Trophoblast cell (in vitro differentiated cells and primary cell): ENCODE measurements around the gene MRTFB.

Experiments
- DNase-seq, 2 donors: peaks; one replicate each; pipeline ENCODE4 v3.0.0-alpha.2; 2016
- H2AFZ ChIP-seq: 2 replicates; pipeline ENCODE4 v1.6.1; 2013; ENCODE audit warnings: low read length, moderate library complexity, mild to moderate bottlenecking; ENCODE audit not compliant: insufficient read depth, poor library complexity
- H2AK5ac ChIP-seq: 2 replicates; pipeline ENCODE4 v1.6.1; 2013; ENCODE audit warnings: mild to moderate bottlenecking, low read length
- H2BK120ac ChIP-seq: 2 replicates; pipeline ENCODE4 v1.6.1; 2013; ENCODE audit warnings: low read length, mild to moderate bottlenecking, moderate library complexity; ENCODE audit not compliant: insufficient read depth, poor library complexity
- H2BK12ac ChIP-seq: 2 replicates; pipeline ENCODE4 v1.6.1; 2013; ENCODE audit warnings: mild to moderate bottlenecking, low read length, moderate library complexity
- H2BK5ac ChIP-seq: 2 replicates; pipeline ENCODE4 v1.6.1; 2013; ENCODE audit warnings: low read length, low read depth, moderate library complexity, mild to moderate bottlenecking; ENCODE audit not compliant: poor library complexity
- H3K14ac ChIP-seq: 2 replicates; pipeline ENCODE4 v1.6.1; 2013; ENCODE audit warnings: mild to moderate bottlenecking, low read length
- H3K18ac ChIP-seq: 2 replicates; pipeline ENCODE4 v1.6.1; 2013; ENCODE audit warnings: mild to moderate bottlenecking, low read length
- H3K23ac ChIP-seq: 2 replicates; pipeline ENCODE4 v1.6.1; 2013; ENCODE audit warnings: low read length
- H3K27ac ChIP-seq: 2 replicates; pipeline ENCODE4 v1.5.1; 2013; ENCODE audit warnings: low read depth, mild to moderate bottlenecking, inconsistent platforms, low read length, moderate library complexity
- H3K27me3 ChIP-seq: 2 replicates; pipeline ENCODE4 v1.6.1; 2013; ENCODE audit warnings: inconsistent platforms, mild to moderate bottlenecking, low read length, moderate library complexity; ENCODE audit not compliant: insufficient read depth
- H3K36me3 ChIP-seq, 2 experiments: 1 replicate in 1 of 2; 2 replicates in 1 of 2; pipeline ENCODE4 v1.6.1; 2013; ENCODE audit warnings: low read length in 2 of 2, mild to moderate bottlenecking in 2 of 2, moderate library complexity in 1 of 2; ENCODE audit not compliant: insufficient read depth in 2 of 2, control insufficient read depth in 1 of 2
- H3K4ac ChIP-seq: 2 replicates; pipeline ENCODE4 v1.6.1; 2013; ENCODE audit warnings: low read depth, mild to moderate bottlenecking, low read length, moderate library complexity
- H3K4me1 ChIP-seq, 2 experiments: 1 replicate in 1 of 2; 2 replicates in 1 of 2; pipeline ENCODE4 v1.6.1; 2013; ENCODE audit warnings: low read length in 2 of 2, mild to moderate bottlenecking in 2 of 2, moderate library complexity in 1 of 2; ENCODE audit not compliant: insufficient read depth in 2 of 2, control insufficient read depth in 1 of 2
- H3K4me2 ChIP-seq: 2 replicates; pipeline ENCODE4 v1.6.1; 2013; ENCODE audit warnings: inconsistent platforms, mild to moderate bottlenecking, low read length, moderate library complexity
- H3K4me3 ChIP-seq: 2 replicates; pipeline ENCODE4 v1.5.1; 2013; ENCODE audit warnings: mild to moderate bottlenecking, low read depth, low read length, inconsistent platforms
- H3K79me1 ChIP-seq: one replicate; pipeline ENCODE4 v1.6.1; 2013; ENCODE audit warnings: low read length
- H3K79me2 ChIP-seq: 2 replicates; pipeline ENCODE4 v1.6.1; 2013; ENCODE audit warnings: low read length, mild to moderate bottlenecking; ENCODE audit not compliant: control insufficient read depth, insufficient read depth, poor library complexity
- H3K9ac ChIP-seq: 2 replicates; pipeline ENCODE4 v1.6.1; 2013; ENCODE audit warnings: mild to moderate bottlenecking, low read length
- H3K9me3 ChIP-seq: 2 replicates; pipeline ENCODE4 v1.6.1; 2013; ENCODE audit warnings: low read depth, mild to moderate bottlenecking, control low read depth, inconsistent platforms, low read length; ENCODE audit not compliant: insufficient read depth
- H4K12ac ChIP-seq: 2 replicates; pipeline ENCODE4 v1.6.1; 2013; ENCODE audit warnings: low read depth, mild to moderate bottlenecking, low read length, moderate library complexity
- H4K8ac ChIP-seq: 2 replicates; pipeline ENCODE4 v1.6.1; 2013; ENCODE audit warnings: low read depth, mild to moderate bottlenecking, low read length, moderate library complexity
- H4K91ac ChIP-seq: one replicate; pipeline ENCODE4 v1.6.1; 2013; ENCODE audit warnings: low read depth, mild to moderate bottlenecking, low read length, moderate library complexity
- WGBS: extraction: QIAGEN DNeasy Blood & Tissue Kit; methylation state at CpG from one replicate; pipeline ENCODE4 v1.1.7; 2013; ENCODE audit warnings: missing lambda C conversion rate; ENCODE audit not compliant: insufficient read length, insufficient coverage; ENCODE audit errors: extremely low coverage; 5-methylcytosine and 5-hydroxymethylcytosine counted together

MRTFB gene

GRCh38 chr16:14112539-14112856 lies 41.4 kb downstream of the MRTFB start:
- Histone ChIP-seq H4K91ac (no peak overlapping the region), H4K12ac (no peak overlapping the region), H3K36me3 (no peaks in the 10 kb centered on the region), H2AFZ (no peak overlapping the region), H3K79me2 (peaks cover 2% of the 10 kb centered on the region), H3K4ac (no peak overlapping the region), H3K4me1 (peaks cover 14 to 28% of the 10 kb centered on the region in 2 experiments), H3K27me3 (no peaks in the 10 kb centered on the region), H3K4me3 (no peak overlapping the region), H3K9ac (no peak overlapping the region), H2BK120ac (no peak overlapping the region), H3K23ac (no peak overlapping the region), H2AK5ac (no peak overlapping the region), H3K79me1 (no peaks in the 10 kb centered on the region), H2BK5ac (no peak overlapping the region), H3K14ac (no peak overlapping the region), H3K27ac (no peak overlapping the region), H3K18ac (no peak overlapping the region), H3K4me2 (no peak overlapping the region), H3K9me3 (no peaks in the 10 kb centered on the region), H4K8ac (no peak overlapping the region), H2BK12ac (no peak overlapping the region)
- no peak for DNase-seq
- no CpG with 5 or more reads among the region's 1 CpG for WGBS

- H3K9ac ChIP-seq, result no peak overlapping the region
- peaks cover 0 to 2% of the 10 kb centered on the region in 2 experiments for H3K36me3 ChIP-seq
- no peak overlapping the region for H3K4ac ChIP-seq
- H2BK5ac ChIP-seq, result no peak overlapping the region
- H3K27ac ChIP-seq, result no peak overlapping the region
- no peak overlapping the region for H3K4me3 ChIP-seq
- H3K79me1 ChIP-seq, result no peaks in the 10 kb centered on the region
- H3K4me2 ChIP-seq, result no peak overlapping the region
- WGBS, result no CpG with 5 or more reads among the region's 4 CpGs
- no peak overlapping the region for H3K18ac ChIP-seq
- H3K27me3 ChIP-seq, result no peaks in the 10 kb centered on the region
- H2BK120ac ChIP-seq, result no peak overlapping the region
- no peak overlapping the region for H4K91ac ChIP-seq
- no peak overlapping the region for H2BK12ac ChIP-seq
- H2AFZ ChIP-seq, result no peak overlapping the region
- H3K4me1 ChIP-seq, result peaks cover 14 to 28% of the 10 kb centered on the region in 2 experiments
- no peak overlapping the region for H4K12ac ChIP-seq
- H3K14ac ChIP-seq, result no peak overlapping the region
- DNase-seq, result no peak
- H3K23ac ChIP-seq, result no peak overlapping the region
- H3K9me3 ChIP-seq, result no peaks in the 10 kb centered on the region
- no peak overlapping the region for H4K8ac ChIP-seq
- no peaks in the 10 kb centered on the region for H3K79me2 ChIP-seq
- H2AK5ac ChIP-seq, result no peak overlapping the region
These were observed 42.2 kb downstream of the MRTFB start for GRCh38 chr16:14113344-14113743.

GRCh38 chr16:14117051-14117450 lies 45.9 kb downstream of the MRTFB start:
- Histone ChIP-seq H3K18ac (no peak overlapping the region), H2BK120ac (no peak overlapping the region), H3K4ac (no peak overlapping the region), H3K27ac (no peak overlapping the region), H3K79me1 (no peaks in the 10 kb centered on the region), H3K4me2 (no peak overlapping the region), H3K9me3 (no peaks in the 10 kb centered on the region), H2BK12ac (no peak overlapping the region), H3K4me3 (no peak overlapping the region), H3K27me3 (no peaks in the 10 kb centered on the region), H2AK5ac (no peak overlapping the region), H3K9ac (no peak overlapping the region), H2AFZ (no peak overlapping the region), H3K79me2 (no peaks in the 10 kb centered on the region), H4K12ac (no peak overlapping the region), H3K36me3 (peaks cover 0 to 2% of the 10 kb centered on the region in 2 experiments), H2BK5ac (no peak overlapping the region), H3K4me1 (peaks cover 5 to 13% of the 10 kb centered on the region in 2 experiments), H3K23ac (no peak overlapping the region), H4K91ac (no peak overlapping the region), H3K14ac (no peak overlapping the region), H4K8ac (no peak overlapping the region)
- no peak for DNase-seq
- WGBS, result no CpG with 5 or more reads among the region's 1 CpG

- H2BK120ac ChIP-seq, result no peak overlapping the region
- H3K27me3 ChIP-seq, result no peaks in the 10 kb centered on the region
- no peak overlapping the region for H4K12ac ChIP-seq
- H3K18ac ChIP-seq, result no peak overlapping the region
- H3K36me3 ChIP-seq, result peaks cover 0 to 2% of the 10 kb centered on the region in 2 experiments
- peak overlapping the region; percentile 86 for H3K23ac ChIP-seq
- H3K4me2 ChIP-seq, result no peak overlapping the region
- H3K14ac ChIP-seq, result no peak overlapping the region
- H4K8ac ChIP-seq, result no peak overlapping the region
- no peak overlapping the region for H3K9ac ChIP-seq
- H3K4me1 ChIP-seq, result peaks cover 3 to 6% of the 10 kb centered on the region in 2 experiments
- WGBS, result no CpG with 5 or more reads among the region's 4 CpGs
- no peak overlapping the region for H2AFZ ChIP-seq
- no peak overlapping the region for H3K27ac ChIP-seq
- H2BK12ac ChIP-seq, result no peak overlapping the region
- H4K91ac ChIP-seq, result no peak overlapping the region
- no peak overlapping the region for H2AK5ac ChIP-seq
- no peak overlapping the region for H3K4ac ChIP-seq
- H3K79me2 ChIP-seq, result no peaks in the 10 kb centered on the region
- no peaks in the 10 kb centered on the region for H3K79me1 ChIP-seq
- H3K9me3 ChIP-seq, result no peaks in the 10 kb centered on the region
- no peak for DNase-seq
- H2BK5ac ChIP-seq, result no peak overlapping the region
- H3K4me3 ChIP-seq, result no peak overlapping the region
These were observed 48.7 kb downstream of the MRTFB start for GRCh38 chr16:14119799-14120198.
